Limb (tissue), 2 donors: Measurements from ENCODE around the gene PDX1.
A peak's percentile ranks its signal among the peaks of the same experiment; 100 is the strongest.
"Not testable (repeated sequence)": the region's sequence is repeated elsewhere in the genome, so short reads cannot be mapped to it uniquely, and the experiment has no call there.

Experiments used
- DNase-seq, 2 donors: peaks; one replicate each; pipeline ENCODE4 v3.0.0-alpha.2; 2016; ENCODE audit errors: extremely low spot score in 2 of 2

PDX1 gene

DNA sequence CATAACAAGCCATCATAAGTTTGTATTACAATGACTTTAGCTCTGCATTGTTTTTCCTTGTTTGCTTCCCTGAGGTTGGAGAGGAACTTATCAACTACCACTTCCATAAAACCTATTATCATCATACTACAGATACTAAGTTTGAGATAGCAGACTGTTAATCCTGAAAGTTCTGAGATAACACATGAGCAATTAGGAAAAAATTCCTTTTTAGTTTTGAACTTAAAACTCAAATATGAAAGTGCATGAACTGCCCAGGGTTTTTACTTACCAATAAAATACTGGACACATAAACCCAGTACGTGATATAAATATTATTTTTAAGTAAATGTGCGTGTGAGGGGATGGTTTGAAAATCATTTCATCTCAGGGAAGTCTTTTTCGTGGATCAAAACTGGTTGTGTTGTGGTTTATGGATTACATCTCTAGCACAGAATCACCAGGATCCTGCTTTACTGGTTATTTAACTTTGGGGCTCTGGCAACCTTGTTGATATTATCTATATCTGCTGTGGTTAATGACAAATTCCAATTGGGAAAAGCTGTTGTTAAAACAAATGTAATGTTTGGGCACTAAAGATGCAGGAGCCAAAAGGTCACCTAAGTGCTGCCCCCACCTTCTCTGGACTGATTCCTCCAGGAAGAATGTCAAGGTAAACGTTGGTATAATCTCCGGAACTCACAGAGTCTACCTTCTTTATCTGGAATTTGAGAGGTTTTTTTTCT, 36.9 kb downstream of the PDX1 start:
- DNase-seq, result no peak

DNA sequence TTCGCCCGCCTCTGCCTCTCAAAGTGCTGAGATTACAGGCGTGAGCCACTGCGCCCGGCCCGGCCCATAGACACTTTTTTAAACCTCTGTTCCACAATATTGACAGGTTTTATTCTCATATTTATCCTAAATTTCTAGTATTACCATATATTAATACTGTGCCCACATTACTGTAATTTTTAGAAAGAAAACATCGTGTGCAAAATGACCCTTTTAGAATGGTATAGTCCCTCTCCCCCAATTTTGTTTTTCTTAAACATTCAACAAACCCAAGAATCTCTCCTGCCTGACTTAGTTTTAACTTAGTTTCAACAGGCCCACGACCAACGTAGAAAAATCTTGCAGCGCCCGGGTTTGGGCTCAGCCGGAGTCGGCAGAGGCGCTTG, 40.2 kb downstream of the PDX1 start:
- DNase-seq, result no peak

DNA sequence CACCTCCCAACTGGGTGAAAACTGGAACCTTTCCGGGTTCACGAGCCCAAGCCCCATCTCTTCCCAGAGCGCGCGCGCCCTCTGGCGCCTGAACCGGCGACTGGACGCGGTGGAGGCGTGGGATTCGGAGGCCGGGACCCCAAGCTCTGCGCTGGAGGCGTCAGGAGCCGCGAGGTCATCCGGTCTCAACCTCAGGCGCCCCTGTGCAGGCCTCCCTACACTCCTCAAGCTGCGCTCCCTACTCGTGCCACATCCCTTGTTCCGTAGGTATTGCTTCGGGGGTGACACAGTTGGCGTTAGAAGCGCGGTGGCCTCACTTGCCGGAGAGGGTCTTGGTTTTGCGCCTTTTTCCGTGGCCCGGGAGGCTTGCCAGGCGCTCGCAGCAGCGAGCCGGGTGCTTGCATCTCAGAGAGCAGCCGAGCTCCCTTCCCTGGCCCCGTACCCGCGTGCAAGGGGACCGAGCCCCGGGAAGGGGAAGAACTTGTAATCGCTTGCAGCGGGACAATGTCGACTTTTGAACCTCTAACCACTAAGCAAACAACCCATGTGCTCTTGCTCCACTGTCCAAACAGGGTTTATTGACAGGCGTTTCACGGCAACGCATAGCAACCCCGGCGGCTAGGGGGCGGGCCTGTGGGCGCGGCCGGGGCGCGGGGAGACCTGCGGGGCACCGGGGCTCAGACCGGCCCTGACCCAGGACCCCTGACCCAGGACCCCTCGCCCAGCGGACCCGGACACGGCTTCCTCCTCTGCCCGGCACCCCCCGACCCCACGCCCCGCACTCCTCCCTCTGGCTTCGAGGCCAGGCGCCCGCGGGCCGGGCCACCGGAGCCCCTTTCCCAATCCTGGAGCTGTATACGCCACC, 40.8 kb downstream of the PDX1 start:
- DNase-seq, result peak in 1 of 2 donors; percentile 66

DNA sequence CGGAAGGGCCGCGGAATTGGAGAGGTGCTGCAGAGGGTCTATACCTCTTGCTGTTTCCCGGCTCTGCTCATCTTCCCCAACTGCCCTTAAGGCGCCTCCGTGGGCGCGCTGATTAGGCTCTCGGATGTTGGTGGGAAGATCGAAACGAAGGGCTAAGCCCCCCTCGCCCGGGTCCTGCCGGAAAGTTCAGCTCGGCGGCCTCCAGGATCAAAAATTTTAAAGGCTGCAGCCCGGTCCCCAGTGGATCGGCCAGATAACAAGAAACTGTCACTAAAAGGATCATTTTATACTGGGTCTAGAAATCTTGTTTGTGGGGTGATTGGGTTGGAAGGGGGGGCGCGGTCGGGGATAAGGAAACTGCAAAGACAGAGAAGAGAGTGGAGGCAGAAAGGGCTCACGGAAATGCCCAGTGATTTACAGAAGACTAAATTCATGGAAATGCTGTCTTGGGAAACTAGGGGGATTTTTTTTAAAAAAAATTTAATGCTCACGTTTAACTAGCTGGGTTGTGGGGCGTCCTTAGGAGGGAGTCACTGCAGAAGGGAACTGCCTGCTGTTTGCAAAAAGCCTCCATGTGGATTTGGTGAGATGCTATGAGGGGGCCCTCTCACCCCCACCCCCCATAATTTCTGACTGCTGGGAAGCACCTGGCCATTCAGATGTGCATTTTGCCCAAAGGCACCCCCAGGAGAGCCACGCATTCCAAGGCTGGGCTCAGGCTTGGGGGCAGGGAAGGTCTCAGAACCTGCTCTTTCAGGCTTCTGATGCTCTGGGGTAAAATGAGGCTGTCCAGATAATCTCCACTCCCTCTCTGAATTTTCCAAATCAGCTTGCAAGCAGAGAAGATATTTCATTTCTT, 41.7 kb downstream of the PDX1 start:
- DNase-seq, result no peak

DNA sequence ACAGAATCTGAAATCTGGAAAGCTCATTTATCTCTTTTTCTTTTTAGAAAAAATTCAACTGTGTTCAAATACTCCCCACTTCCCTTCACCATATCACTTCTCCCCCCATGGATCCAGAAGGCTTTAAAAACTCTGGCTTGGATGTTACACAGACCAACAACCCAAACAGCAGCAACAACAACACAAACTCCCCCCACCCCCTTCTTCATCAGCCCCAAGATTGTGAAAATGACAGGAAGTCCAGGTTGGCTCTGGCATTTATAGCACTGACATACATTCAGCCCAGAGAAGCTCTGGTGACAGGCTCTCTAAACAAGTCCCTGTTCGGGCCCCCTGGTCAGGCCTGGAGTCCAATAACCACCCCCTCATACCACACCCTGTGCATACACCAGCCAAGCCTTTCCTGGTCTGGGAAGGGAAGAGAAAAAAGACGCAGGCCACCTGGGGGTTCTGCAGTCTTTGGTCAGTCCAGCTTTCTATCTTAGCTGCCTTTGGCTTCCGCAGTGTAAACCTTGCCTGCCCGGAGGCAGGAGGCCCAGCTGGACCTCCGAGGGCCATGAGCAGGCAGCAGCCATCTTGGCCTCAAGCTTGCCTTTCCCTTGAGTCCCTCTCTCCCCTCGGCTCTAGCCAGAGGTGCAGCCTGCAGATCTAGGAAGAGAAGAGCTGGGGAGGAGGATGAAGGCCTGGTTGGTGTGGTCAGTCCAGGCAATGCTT, 42.5 kb downstream of the PDX1 start:
- no peak for DNase-seq

DNA sequence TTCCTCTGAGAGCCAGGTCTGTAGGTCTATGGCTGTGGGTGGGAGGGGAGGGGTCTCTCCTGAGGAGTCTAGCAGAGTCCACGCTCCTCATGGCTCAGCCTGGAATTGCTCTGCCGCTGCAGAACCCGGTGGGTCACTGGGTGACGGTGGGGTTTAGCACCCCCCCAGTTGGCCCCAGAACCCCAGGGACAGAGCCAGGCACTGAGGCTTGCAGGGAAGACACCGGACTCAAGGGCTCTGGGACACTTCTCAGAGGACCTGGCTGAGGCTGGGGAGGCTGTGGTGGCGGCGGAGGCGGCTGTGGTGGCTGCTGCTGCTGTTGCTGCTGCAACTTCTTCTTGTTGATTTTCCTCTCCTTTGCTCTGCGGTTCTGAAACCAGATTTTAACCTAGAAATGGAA, 43.2 kb downstream of the PDX1 start:
- DNase-seq, result no peak

DNA sequence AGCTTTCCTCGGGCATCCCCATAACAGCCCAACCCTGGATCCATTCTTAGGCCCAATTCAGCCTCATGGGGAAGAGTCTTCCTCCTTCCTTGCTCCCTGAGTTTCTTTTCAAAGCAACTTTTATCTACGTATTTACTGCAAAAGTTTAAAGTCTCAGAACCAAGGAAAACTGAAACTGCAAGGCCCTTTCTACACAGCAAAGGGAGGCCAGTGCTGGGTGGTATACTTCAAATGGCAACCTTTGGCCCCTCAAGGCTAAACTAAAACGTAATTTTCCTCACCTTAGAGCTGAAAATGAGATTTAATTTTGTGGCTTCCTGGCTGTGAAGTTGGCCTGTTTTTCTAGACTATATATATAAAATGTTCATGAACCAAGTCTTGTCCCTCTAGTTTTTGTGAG, 43.7 kb downstream of the PDX1 start:
- no peak for DNase-seq

DNA sequence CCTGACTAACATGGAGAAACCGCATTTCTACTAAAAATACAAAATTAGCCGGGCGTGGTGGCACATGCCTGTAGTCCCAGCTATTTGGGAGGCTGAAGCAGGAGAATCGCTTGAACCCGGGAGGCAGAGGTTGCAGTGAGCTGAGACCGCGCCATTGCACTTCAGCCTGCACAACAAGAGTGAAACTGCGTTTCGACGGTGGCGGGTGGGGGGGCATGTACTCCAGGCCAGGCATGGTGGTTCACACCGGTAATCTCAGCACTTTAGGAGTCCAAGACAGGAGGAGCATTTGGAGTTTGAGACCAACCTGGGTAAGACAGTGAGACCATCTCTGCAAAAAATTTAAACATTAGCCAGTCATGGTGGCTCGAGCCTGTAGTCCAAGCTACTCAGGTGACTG, 44.4 kb downstream of the PDX1 start:
- not testable (repeated sequence) for DNase-seq

DNA sequence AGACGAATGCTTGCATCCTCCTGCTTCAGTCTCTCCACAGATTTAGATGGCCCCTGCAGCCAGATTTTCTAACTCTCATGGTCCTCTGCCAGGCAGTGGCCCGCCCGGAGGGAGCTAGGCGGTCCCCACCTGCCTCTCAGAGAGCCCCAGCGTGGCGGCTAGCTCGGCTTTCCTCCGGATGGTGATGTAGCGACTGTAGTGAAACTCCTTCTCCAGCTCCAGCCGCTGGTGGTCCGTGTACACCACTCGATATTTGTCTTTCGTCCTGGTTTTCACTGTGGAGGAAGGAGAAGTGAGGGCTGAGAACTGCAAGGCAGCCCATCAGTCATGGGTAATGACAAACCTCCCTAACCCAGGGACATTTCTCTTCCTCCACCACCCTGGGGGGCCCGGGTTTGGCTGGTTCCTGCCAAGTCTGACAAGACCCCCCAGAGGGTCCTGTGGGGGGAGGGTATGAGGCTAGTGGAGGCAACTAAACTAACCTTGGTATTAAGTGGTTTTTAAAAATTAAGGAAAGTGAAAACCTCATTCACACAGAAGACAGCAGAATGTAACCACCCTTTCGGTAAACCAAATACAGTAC, 45.0 kb downstream of the PDX1 start:
- no peak for DNase-seq

DNA sequence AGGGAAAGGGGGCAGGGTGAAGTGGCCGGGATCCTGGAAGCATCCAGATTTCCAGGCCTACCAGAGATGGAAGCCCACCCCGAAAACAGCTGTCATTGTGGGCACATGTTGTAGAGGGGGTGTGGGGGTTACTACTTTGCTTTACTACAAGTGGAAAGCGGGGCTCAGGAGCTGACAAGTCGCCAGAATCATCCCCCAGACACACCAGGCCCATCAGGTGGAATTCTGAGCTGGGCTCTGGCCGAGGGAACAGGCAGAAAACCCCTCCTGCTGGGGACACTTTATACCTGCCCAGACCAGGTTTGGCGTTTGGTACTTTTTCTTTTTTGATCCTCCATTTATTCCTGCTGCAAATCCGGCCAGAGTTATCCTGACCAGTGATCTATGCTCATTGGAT, 45.5 kb downstream of the PDX1 start:
- DNase-seq, result no peak

DNA sequence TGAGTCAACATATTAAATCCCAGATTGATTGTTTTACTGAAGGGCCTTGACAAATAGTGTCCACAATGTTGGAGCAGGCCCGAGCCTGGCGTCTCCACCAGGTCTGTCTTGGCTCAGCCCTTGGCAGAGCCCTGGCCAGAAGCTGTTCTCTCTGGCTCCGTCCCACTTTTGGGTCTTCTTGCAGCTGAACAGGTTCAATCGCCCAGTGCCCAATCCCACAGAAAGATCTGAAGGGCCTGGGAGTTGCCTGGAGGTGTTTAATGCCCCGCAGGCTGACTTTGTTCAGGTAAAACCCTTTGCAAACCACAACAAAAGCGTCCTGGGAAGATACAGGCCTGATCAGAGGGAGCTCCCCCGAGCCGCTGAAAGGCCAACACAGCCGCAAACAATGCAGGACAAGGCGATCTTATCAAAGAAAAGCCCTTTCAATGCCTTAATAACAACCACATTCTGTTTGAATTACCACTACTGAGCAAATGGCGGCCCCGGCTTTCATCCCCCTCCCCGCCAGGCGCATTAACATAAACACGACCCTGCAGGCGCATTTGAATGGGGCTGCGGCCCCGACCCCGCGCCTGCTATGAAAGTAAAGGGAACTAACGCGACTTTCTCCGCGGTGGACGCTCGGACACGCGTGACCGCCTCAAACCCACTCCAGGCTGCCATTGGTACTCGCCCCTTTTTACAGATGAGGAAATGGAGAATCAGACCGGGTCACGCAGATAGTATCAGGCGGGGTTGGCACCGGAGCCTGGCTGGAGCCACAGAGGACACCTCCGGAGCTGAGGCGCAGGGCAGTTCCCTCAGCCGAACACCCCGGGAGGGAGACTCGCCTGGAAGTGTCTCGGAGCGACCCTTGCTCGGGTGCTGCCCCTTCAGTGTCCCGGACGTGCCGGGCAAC, 46.2 kb downstream of the PDX1 start:
- no peak for DNase-seq

DNA sequence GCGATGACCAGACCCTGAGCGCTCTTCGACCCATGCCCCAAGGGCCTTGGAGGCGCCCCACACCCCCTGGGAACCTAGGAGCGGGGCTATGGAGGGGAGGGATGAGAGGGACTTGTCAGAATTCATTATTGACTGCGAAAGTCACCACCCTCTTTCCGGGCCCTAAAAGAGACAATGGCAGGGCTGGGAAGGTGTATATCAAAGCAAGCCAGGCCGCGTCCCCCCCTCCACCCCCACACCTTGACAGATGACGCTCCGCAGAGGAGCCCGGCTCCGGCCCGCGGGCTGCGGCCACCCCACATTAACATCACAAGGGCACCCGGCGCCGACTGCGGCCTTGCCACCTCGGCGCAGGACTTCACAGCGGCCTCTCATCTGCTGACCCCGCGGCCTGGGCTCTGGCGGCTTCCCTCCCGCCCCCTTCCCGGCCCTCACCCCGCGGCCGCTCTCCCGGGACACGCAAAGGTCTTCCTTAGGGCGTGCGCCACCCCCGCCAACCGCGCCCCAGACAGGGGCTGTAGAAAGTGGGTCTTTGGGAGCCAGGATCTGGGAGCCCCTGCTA, 46.9 kb downstream of the PDX1 start:
- no peak for DNase-seq

DNA sequence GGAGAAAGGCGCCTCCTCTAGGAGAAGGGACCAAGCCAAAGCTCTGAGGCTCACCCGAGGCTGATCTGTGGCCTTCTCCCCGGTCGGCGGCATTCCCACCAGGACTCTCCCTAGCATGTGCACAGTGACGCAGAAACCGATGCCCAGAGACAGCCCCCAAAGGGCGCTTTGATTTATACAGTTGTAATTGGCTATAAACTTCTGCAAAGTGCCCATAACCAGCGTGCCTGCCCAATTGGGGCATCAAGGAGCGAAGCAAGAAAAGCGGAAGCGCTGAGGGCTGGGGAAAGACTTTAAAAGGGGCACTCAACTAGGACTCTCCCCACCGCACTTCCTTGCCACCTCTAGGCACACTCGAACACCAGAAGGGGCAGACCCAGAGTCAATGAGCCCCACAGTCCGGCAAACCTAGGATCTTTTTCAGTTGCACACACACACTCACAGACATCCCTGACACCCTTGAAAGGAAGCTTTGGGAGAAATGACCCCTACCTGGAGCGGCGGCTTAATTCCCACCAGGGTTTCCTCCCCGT, 47.5 kb downstream of the PDX1 start:
- DNase-seq, result no peak

DNA sequence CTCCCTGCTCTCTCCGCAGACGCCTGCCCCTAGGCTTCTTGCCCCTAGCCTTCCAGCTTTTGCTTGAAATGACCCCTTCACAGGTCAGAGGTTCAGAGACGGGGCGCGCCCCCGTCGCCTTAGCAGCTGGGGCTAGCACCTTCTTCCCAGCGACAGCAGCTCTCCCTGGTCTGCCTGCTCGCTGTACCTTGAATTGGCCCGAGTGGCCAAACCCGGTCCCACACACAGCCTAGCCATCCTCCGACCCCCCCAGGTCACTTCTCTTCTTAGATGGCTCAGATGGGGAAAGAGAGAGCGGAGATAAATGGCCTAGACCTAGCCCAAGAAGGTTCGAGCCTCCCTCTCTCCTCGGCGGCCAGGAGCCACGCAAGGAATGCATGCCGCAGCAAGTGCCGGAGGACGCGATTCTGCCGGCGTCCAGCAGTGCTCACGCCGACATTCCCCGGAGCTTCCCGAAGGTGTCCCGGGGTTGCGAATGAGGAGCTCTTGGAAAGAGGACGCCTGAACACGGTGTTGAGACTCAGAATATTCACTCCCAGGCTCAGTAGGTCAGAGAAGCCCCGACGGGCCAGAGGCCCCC, 48.0 kb downstream of the PDX1 start:
- no peak for DNase-seq

DNA sequence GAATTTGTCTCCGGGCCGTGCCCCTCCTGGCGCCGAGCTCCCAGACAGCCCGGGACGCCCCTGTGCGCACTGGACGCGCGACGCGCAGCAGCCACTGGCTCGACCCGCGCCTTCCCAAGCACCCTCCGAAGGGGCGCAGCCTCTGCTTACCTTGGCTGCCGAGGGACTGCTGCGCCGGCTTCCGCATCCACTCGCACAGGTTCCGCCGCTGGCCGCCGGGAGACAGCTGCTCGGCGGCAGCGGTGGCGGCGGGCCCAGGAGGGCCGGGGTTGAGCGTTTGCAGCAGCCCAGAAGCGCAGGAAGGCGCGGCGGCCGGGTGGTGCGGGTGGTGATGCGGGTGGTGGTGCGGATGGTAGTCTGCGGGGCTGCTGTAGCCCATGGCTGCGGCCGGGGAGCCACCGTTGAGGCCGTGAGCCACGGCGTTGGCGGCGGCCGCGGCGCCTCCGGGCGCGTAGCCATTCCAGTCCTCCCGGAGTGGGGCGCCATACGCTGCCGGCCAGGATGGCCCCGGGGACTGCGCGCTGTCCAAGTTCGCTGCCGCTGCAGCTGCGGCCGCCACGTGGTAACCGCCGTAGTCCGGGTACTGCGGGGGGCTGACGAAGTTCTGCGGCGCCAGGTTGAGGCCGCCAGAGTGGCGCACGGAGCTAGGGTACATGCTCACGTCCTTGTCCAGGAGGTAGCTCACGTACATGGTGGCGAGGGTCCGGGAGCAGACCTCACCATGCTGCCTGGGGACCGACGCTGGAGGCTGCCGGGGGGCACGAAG, 48.7 kb downstream of the PDX1 start:
- no peak for DNase-seq

DNA sequence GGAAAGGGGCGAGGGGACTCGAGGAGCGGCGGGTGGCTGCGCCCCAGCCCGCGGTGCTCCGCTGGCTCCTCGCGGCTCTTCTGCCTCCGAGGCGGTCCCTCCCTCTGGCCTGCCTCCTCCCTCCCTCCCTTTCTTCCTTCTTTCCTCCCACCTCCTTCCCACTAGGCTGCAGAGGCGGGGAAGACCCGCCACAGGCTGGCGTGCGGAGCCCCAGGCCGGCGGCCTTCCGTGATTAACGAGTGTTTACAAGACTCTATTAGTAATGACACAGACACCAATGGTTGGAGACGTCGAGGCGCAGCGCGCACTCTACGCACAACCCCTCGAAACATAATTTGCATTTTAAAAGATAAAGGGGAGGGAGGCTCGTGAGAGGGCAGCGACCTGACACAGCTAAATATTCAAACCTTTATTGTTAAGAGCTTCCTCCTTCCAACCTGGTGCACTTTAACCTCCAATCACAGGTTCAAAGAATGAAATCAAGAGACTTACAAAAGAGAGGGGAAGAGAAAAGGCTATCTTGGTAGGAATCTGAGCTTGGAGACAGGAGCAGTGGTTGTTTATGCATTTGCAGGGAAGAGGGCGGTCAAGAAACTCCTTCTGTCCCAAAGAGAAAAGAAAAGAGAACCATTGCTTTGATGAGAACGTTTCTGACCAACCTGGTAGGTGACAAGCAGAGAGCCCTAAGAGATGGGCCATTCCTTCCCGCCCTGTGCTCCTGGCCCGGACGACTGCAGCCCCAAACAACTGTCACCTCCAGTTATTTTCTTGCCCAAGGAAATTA, 49.5 kb downstream of the PDX1 start, which contains the start of gene CDX2:
Gene CDX2 (minus strand): TSS at position 234 of the 784 bp plus-strand sequence. CDS start 309 bp downstream, outside the sequence.
- no peak for DNase-seq

DNA sequence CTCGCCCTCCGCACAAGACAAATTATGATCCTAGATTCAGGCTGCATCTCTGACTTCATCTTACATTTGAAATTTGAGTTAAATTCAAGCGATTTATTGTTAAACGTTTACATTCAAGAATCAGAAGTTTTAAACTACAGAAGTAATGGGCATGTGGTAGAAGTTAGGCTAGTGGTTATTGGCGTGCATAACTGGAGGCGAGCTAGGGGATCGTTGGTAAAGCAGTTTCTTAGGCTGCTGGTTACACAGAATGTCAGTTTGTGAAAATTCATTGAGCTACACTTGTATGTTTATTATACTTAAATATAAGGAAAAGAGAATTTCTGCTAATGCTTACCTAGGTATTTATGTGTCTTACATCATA, 50.0 kb downstream of the PDX1 start:
- DNase-seq, result no peak
